ENCODE results near the gene CCDC27. TPM values are rescaled to one million over a fixed set of nuclear protein-coding genes. Genes with fewer than 3 reads are reported as not detected.

CCDC27 gene
- total RNA-seq, 1 donor from 2014 or later = not detected

DNA sequence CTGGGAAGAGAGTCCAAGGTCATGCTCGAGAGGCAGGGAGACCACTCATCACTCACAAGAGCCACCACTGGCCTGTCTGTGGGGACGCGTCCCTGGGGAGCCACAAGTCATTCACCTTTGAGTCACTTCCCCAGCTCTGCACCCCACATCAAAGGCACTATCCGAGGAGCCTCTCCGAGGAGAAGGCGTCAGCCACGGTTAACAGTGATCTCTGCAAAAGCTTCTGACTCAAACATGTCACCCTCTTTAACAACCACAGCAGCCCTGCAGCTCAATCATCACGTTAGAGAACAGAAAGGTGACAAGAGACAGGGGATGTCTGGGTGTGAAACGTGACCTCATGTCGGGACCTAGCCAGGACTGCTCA, 35.1 kb downstream of the CCDC27 start:
- TF ChIP-seq, protein P1, sequence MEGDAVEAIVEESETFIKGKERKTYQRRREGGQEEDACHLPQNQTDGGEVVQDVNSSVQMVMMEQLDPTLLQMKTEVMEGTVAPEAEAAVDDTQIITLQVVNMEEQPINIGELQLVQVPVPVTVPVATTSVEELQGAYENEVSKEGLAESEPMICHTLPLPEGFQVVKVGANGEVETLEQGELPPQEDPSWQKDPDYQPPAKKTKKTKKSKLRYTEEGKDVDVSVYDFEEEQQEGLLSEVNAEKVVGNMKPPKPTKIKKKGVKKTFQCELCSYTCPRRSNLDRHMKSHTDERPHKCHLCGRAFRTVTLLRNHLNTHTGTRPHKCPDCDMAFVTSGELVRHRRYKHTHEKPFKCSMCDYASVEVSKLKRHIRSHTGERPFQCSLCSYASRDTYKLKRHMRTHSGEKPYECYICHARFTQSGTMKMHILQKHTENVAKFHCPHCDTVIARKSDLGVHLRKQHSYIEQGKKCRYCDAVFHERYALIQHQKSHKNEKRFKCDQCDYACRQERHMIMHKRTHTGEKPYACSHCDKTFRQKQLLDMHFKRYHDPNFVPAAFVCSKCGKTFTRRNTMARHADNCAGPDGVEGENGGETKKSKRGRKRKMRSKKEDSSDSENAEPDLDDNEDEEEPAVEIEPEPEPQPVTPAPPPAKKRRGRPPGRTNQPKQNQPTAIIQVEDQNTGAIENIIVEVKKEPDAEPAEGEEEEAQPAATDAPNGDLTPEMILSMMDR (conservative IDR thresholded peaks at IDR 0.05; ENCODE audit: low read depth, low read length) = no peak
- no peak overlapping the region for H3K4me3 ChIP-seq (ENCODE audit: low read depth, low read length)
- DNase-seq (ENCODE audit: low read depth) = no peak

DNA sequence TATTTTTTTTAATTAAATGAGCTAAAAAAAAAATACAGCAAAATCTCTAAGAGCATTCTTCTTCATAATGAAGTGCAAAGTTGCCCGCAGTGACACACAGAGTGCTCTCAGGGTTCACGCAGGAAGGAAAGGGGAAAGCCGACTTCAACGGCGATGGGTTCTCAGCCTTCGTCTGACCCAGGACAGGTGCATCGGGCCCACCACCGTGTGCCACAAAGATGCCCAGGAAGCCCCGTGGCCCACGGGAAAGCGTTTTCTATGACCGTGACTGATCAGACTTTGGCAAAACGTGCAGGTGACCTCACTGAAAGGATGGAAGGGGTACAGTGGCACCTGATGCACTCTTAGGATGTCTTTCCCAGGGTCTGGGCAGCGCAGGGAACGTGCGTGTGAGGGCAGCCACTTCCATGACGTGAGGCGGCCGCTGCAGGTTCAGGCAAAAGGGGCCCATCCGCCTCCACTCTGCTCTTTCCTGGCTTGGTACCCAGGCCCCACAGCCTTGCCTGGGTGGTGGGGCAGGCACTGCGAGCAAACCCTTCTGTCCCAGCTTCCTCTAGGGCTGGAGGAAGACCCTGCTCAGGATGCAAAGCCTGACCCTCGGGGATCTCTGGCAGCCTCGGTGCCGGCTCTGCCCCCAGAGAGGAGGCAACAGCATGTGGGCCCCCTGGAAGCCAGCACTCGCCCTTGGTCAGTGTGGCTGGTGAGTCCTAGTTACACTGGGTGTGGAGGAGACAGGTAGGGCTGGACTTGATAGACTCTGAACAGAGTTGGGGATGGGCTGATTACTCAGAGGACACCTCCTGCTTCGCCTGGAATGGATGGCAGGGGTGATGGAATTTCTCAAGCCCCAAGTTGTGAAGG, 35.7 kb downstream of the CCDC27 start:
- no peak overlapping the region for H3K4me3 ChIP-seq (ENCODE audit: low read depth, low read length)
- DNase-seq (ENCODE audit: low read depth) = no peak
- TF ChIP-seq, protein P1 (conservative IDR thresholded peaks at IDR 0.05; ENCODE audit: low read depth, low read length) = no peak

DNA sequence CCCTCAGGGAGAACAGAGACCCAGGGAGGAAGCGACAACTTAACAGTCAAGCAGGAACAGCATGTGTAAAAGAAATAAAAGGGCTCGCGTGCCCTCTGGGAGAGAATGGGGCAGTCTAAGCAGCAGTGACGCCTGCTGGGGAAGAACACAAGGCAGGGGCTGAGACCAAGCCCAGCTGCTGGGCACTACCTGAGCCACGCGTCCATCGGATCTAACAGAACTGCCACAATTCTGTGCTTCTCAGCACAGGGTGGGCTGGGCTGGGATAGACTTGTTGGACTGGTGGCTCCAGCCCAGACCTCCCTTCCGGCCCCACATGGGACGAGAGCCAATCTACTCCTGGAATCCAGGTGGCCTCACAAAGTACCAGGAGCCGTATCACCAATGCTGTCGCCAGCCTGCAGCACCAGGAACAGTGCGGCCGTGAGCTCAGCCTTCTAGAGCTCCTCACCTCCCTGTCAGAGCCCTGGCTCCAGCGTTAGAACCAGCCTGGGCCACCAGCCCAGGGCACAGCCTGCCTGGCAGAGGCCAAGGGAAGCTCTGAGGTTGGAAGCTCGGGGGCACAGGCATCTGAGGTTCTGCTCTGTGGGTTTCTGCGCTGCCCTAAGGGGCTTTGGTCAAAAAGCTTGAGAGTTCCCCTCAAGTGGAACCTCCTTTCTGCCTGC, 36.6 kb downstream of the CCDC27 start:
- TF ChIP-seq, protein P1 (conservative IDR thresholded peaks at IDR 0.05; ENCODE audit: low read depth, low read length) = no peak
- no peak for DNase-seq (ENCODE audit: low read depth)
- no peak overlapping the region for H3K4me3 ChIP-seq (ENCODE audit: low read depth, low read length)

DNA sequence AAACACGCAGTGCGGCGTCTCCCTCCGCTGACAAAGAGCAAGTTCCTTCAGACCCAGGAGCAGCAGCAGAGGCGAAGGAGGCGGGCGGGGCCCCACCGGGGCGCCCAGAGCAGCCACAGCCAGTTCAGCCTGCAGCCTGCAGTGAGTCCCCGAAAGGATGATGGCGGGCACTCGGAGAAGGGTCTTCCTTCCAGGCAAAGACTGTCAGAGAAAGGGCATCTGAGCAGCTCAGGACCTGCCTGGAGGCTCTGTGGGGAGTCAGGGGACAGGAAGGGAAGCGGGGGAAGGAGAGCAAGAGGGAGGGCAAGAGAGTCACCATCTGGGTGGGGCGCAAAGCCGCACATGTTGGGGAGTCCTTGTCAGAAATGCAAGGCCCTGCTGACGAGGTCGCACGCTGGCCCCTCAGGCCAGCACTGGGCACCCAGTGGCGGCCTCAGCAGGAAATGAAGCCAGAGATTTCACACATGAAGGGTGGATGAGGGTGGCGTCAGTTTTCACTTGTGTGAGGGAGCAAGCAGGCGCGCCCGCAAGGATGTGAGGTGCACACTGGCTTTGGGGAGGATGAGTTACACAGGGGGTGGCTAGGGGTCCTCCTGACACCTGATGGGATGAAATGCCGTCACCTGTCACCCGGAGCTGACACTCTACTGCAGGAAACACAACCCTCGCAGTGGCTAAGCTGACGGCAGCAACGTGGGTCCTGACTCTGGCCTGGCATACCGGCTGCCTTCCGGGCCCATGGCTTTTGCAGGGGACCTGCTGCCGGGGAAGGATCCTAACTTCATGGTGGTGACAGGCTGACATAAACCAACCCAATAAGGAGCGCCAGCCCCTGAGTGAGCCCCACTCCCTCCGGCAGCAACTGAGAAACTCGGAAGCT, 37.4 kb downstream of the CCDC27 start:
- no peak overlapping the region for H3K4me3 ChIP-seq (ENCODE audit: low read depth, low read length)
- no peak for DNase-seq (ENCODE audit: low read depth)
- TF ChIP-seq, protein P1 (conservative IDR thresholded peaks at IDR 0.05; ENCODE audit: low read depth, low read length) = no peak

DNA sequence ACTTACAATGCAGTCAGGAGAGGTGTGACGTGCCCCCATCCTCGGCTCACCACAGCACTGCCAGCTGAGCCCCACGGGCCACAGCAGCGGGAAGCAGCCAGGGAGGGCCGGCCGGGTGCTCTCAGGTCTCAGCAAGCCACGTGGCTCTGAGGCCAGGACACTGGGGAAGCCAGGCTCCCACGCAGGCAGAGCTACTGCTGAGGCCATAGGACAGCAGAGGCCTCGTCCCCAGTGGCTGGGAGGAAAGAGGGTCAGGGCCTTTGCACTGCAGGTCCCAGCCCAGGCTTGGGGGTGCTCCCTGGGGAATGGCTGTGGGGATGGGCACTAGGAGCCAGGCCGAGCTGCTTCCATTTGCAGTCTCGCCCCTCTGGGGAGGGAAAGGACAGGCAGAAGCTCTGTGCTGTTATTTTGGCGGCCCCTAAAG, 38.3 kb downstream of the CCDC27 start:
- TF ChIP-seq, protein P1 (conservative IDR thresholded peaks at IDR 0.05; ENCODE audit: low read depth, low read length) = no peak
- no peak for DNase-seq (ENCODE audit: low read depth)
- no peak overlapping the region for H3K4me3 ChIP-seq (ENCODE audit: low read depth, low read length)

DNA sequence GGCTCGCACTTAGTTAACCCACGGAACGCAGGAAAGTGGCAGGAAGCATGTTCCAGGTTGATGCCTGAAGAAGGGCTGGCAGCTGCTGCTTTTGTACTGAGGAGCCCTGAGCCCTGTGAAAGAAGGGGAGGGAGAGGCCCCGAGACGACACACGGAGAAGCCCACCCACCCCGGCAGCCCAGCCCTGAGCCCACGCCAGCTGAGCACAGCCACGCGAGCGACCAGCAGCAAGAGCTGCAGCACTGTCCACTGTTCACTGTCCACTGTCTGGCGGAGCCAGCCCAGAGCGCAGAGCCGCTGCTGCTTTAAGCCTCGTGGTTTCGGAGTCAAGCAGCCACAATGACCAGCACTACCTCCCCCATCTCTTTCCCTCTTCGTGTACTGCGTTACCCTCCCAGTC, 38.7 kb downstream of the CCDC27 start:
- TF ChIP-seq, protein P1 (conservative IDR thresholded peaks at IDR 0.05; ENCODE audit: low read depth, low read length) = no peak
- H3K4me3 ChIP-seq (ENCODE audit: low read depth, low read length) = no peak overlapping the region
- DNase-seq (ENCODE audit: low read depth) = no peak
